AG10803 (cell line): ENCODE measurements around the gene CD4.
A peak's percentile ranks its signal among the peaks of the same experiment; 100 is the strongest.

Source experiments
- DNase-seq: peaks from one replicate; pipeline ENCODE4 v3.0.0; 2010; ENCODE audit warnings: low read depth
- H3K4me3 ChIP-seq: 2 replicates; pipeline ENCODE4 v1.5.1; 2011; ENCODE audit warnings: mild to moderate bottlenecking, low read length, control low read depth
- CTCF ChIP-seq: conservative IDR thresholded peaks from 2 replicates; pipeline ENCODE4 v1.5.1; 2011; ENCODE audit warnings: mild to moderate bottlenecking, low read length, control low read depth, inconsistent platforms

Gene CD4

GRCh38 chr12:6774499-6775062 lies 14.7 kb upstream of the CD4 start:
- no peak for TF ChIP-seq CTCF
- DNase-seq, result no peak
- H3K4me3 ChIP-seq, result no peak overlapping the region

GRCh38 chr12:6775185-6776174 lies 13.8 kb upstream of the CD4 start:
- DNase-seq, result no peak
- H3K4me3 ChIP-seq, result no peak overlapping the region
- no peak for TF ChIP-seq CTCF

GRCh38 chr12:6777386-6777785 lies 11.9 kb upstream of the CD4 start:
- no peak for TF ChIP-seq CTCF

GRCh38 chr12:6778217-6778573 lies 11.1 kb upstream of the CD4 start:
- H3K4me3 ChIP-seq, result peak overlapping the region; percentile 55
- TF ChIP-seq CTCF, result no peak
- DNase-seq, result peak; percentile 55

More at GRCh38 chr12:6777386-6777785, 11.9 kb upstream of the CD4 start:
- no peak overlapping the region for H3K4me3 ChIP-seq
- DNase-seq, result no peak

GRCh38 chr12:6778574-6779550 lies 10.5 kb upstream of the CD4 start:
- peak; percentile 92 for TF ChIP-seq CTCF
- peak; percentile 92 for DNase-seq
- H3K4me3 ChIP-seq, result peak overlapping the region; percentile 55

GRCh38 chr12:6779708-6780432 lies 9.5 kb upstream of the CD4 start:
- DNase-seq, result no peak
- no peak for TF ChIP-seq CTCF
- no peak overlapping the region for H3K4me3 ChIP-seq
